CD14-positive monocyte (primary cell): ENCODE measurements around the gene OSBPL10. TPM values are rescaled to one million over a fixed set of nuclear protein-coding genes. Genes with fewer than 3 reads are reported as not detected.

Source experiments
- DNase-seq, 3 donors: peaks; one replicate each; pipeline ENCODE4 v3.0.0-alpha.2; 2011 to 2022
- H2AFZ ChIP-seq: 2 replicates; pipeline ENCODE4 v1.6.0; 2012; ENCODE audit warnings: mild to moderate bottlenecking, low read depth, low read length, inconsistent platforms; ENCODE audit not compliant: insufficient read depth, poor library complexity, severe bottlenecking
- H3K27ac ChIP-seq, 2 donors: 1 replicate in 1 of 2; 2 replicates in 1 of 2; pipeline ENCODE4 v1.5.1; 2012 to 2013; ENCODE audit warnings: low read length in 2 of 2, control low read depth in 1 of 2, inconsistent platforms in 1 of 2, low read depth in 1 of 2, mild to moderate bottlenecking in 1 of 2
- H3K27me3 ChIP-seq, 2 donors: one replicate each; pipeline versions ENCODE4 v1.6.0 to v1.6.1; 2011 to 2013; ENCODE audit warnings: low read length in 2 of 2; ENCODE audit not compliant: control insufficient read depth in 2 of 2, insufficient read depth in 2 of 2
- H3K36me3 ChIP-seq, 2 donors: replicated peaks in 1 of 2; 1 replicate in 1 of 2; 2 replicates in 1 of 2; pipeline versions ENCODE4 v1.5.1 to v1.6.1; 2012 to 2013; ENCODE audit warnings: low read length in 2 of 2, control low read depth in 1 of 2, inconsistent platforms in 1 of 2, mild to moderate bottlenecking in 1 of 2; ENCODE audit not compliant: insufficient read depth in 2 of 2, control insufficient read depth in 1 of 2
- H3K4me1 ChIP-seq, 2 donors: 1 replicate in 1 of 2; 2 replicates in 1 of 2; pipeline versions ENCODE4 v1.5.1 to v1.6.1; 2012 to 2013; ENCODE audit warnings: low read length in 2 of 2, control low read depth in 1 of 2, inconsistent platforms in 1 of 2, mild to moderate bottlenecking in 1 of 2, moderate library complexity in 1 of 2; ENCODE audit not compliant: insufficient read depth in 2 of 2, control insufficient read depth in 1 of 2
- H3K4me2 ChIP-seq: replicated peaks from 2 replicates; pipeline ENCODE3; 2012; ENCODE audit warnings: low read length, moderate library complexity, mild to moderate bottlenecking; ENCODE audit not compliant: poor library complexity, severe bottlenecking; ENCODE audit errors: extremely low read depth
- H3K4me3 ChIP-seq, 3 experiments: fragments of 200-600 bp in 1 of 3; sonication (generic) in 1 of 3; replicated peaks in 1 of 3; 1 replicate in 2 of 3; 2 replicates in 1 of 3; pipeline ENCODE4 v1.5.1; 2011 to 2013; ENCODE audit warnings: low read length in 3 of 3, mild to moderate bottlenecking in 3 of 3, control low read depth in 2 of 3, low read depth in 2 of 3, inconsistent platforms in 1 of 3, moderate library complexity in 1 of 3
- H3K79me2 ChIP-seq: 2 replicates; pipeline ENCODE4 v1.6.0; 2012; ENCODE audit warnings: mild to moderate bottlenecking, control low read depth, inconsistent platforms, low read length, moderate library complexity; ENCODE audit not compliant: insufficient read depth
- H3K9ac ChIP-seq: 2 replicates; pipeline ENCODE4 v1.6.0; 2017; ENCODE audit warnings: low read length, mild to moderate bottlenecking; ENCODE audit not compliant: insufficient read depth, poor library complexity, severe bottlenecking
- H3K9me3 ChIP-seq, 2 donors: replicated peaks in 1 of 2; 1 replicate in 1 of 2; 2 replicates in 1 of 2; pipeline versions ENCODE4 v1.5.1 to v1.6.1; 2012 to 2013; ENCODE audit warnings: low read length in 2 of 2, control low read depth in 1 of 2; ENCODE audit not compliant: control insufficient read depth in 1 of 2, insufficient read depth in 1 of 2
- H4K20me1 ChIP-seq: 2 replicates; pipeline ENCODE4 v1.6.0; 2012; ENCODE audit warnings: mild to moderate bottlenecking, low read length, control low read depth, moderate library complexity; ENCODE audit not compliant: insufficient read depth
- H3K27ac Mint-ChIP-seq, 7 donors: one replicate each; pipeline ENCODE4 v1.8.0; 2020; ENCODE audit warnings: mild to moderate bottlenecking in 7 of 7, mixed read lengths in 7 of 7, moderate library complexity in 6 of 7, inconsistent platforms in 2 of 7
- H3K27me3 Mint-ChIP-seq, 3 donors: one replicate each; pipeline ENCODE4 v1.8.0; 2021 to 2022; ENCODE audit warnings: low read depth in 3 of 3, mild to moderate bottlenecking in 3 of 3, mixed read lengths in 3 of 3, moderate library complexity in 3 of 3, inconsistent platforms in 1 of 3
- H3K36me3 Mint-ChIP-seq, 2 donors: one replicate each; pipeline ENCODE4 v1.8.0; 2020; ENCODE audit warnings: mixed read lengths in 2 of 2, inconsistent platforms in 1 of 2, mild to moderate bottlenecking in 1 of 2
- H3K4me1 Mint-ChIP-seq: one replicate; pipeline ENCODE4 v1.8.0; 2020; ENCODE audit warnings: mild to moderate bottlenecking, mixed read lengths
- H3K4me3 Mint-ChIP-seq, 2 donors: one replicate each; pipeline ENCODE4 v1.8.0; 2020; ENCODE audit warnings: mild to moderate bottlenecking in 2 of 2, mixed read lengths in 2 of 2, moderate library complexity in 1 of 2
- H3K9me3 Mint-ChIP-seq, 7 donors: one replicate each; pipeline ENCODE4 v1.8.0; 2020 to 2022; ENCODE audit warnings: mixed read lengths in 7 of 7, mild to moderate bottlenecking in 6 of 7, moderate library complexity in 6 of 7, inconsistent platforms in 2 of 7
- WGBS: methylation state at CpG from one replicate; pipeline ENCODE4 v1.1.5; 2013; ENCODE audit warnings: missing lambda C conversion rate; ENCODE audit not compliant: insufficient coverage; 5-methylcytosine and 5-hydroxymethylcytosine counted together
- intact Hi-C, 2 donors: fragments of 100-400 bp; cut with micrococcal nuclease; formaldehyde crosslinking; loops; one replicate each; pipeline versions ENCODE4 v1.15.0 to v1.15.1; 2023
- polyA plus RNA-seq, 3 donors: library from polyadenylated mRNA; depleted of rRNA in 1 of 3; unstranded in 2 of 3; stranded (reverse) in 1 of 3; fragments of 300-500 nt in 2 of 3; fragments of >200 nt in 1 of 3; fragmentation: Illumina TruSeq in 2 of 3; gene quantifications; 1 replicate in 2 of 3; 2 replicates in 1 of 3; pipeline ENCODE4 v1.2.3, GENCODE V29; 2012 to 2021
- TF ChIP-seq, protein P1 (sequence below): fragments of 200-600 bp; IDR thresholded peaks from one replicate; pipeline ENCODE4 v1.8.0; 2022; ENCODE audit warnings: antibody characterized with exemption, mild to moderate bottlenecking

Gene OSBPL10
- polyA plus RNA-seq, 3 donors, result 0.03 TPM; not detected in 2

DNA sequence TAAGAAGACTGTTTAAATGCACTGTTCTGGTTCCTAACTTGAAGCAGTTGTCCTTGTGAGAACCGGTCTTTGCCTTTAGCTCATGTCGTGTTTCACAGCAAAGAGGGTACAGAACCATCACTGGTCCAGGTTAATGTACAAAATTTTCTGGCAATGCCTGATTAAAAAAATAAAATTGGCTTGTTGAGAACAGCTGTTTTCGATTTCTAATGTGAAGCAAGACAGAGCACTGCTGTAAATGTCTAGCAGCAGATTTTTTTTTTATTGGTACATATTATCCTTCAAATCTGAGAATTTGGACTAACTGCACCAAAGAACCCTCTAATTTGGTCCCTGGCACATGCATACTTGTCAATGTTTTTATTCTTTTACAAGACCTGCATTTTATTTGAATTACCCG is 345.0 kb downstream of the OSBPL10 start:
- H4K20me1 ChIP-seq, result no peaks in the 10 kb centered on the region
- no peak overlapping the region for H3K27ac ChIP-seq
- WGBS, result 88% methylated on average over 2 of the region's 4 CpGs
- H3K4me1 ChIP-seq, result no peaks in the 10 kb centered on the region
- no peak overlapping the region for H3K9ac ChIP-seq
- H2AFZ ChIP-seq, result no peak overlapping the region
- H3K4me3 ChIP-seq, result no peak overlapping the region
- Mint-ChIP-seq H3K27ac (no peak overlapping the region), H3K4me3 (no peak overlapping the region), H3K4me1 (no peaks in the 10 kb centered on the region), H3K9me3 (no peaks in the 10 kb centered on the region), H3K27me3 (no peaks in the 10 kb centered on the region), H3K36me3 (peaks cover 50 to 56% of the 10 kb centered on the region in 2 donors)
- H3K79me2 ChIP-seq, result no peaks in the 10 kb centered on the region
- intact Hi-C loops, result no loop called here
- TF ChIP-seq, protein P1, sequence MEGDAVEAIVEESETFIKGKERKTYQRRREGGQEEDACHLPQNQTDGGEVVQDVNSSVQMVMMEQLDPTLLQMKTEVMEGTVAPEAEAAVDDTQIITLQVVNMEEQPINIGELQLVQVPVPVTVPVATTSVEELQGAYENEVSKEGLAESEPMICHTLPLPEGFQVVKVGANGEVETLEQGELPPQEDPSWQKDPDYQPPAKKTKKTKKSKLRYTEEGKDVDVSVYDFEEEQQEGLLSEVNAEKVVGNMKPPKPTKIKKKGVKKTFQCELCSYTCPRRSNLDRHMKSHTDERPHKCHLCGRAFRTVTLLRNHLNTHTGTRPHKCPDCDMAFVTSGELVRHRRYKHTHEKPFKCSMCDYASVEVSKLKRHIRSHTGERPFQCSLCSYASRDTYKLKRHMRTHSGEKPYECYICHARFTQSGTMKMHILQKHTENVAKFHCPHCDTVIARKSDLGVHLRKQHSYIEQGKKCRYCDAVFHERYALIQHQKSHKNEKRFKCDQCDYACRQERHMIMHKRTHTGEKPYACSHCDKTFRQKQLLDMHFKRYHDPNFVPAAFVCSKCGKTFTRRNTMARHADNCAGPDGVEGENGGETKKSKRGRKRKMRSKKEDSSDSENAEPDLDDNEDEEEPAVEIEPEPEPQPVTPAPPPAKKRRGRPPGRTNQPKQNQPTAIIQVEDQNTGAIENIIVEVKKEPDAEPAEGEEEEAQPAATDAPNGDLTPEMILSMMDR, result no peak
- no peaks in the 10 kb centered on the region for H3K27me3 ChIP-seq
- peaks cover 38 to 68% of the 10 kb centered on the region in 2 donors for H3K36me3 ChIP-seq
- no peak for DNase-seq
- H3K4me2 ChIP-seq, result no peak overlapping the region
- no peaks in the 10 kb centered on the region for H3K9me3 ChIP-seq

DNA sequence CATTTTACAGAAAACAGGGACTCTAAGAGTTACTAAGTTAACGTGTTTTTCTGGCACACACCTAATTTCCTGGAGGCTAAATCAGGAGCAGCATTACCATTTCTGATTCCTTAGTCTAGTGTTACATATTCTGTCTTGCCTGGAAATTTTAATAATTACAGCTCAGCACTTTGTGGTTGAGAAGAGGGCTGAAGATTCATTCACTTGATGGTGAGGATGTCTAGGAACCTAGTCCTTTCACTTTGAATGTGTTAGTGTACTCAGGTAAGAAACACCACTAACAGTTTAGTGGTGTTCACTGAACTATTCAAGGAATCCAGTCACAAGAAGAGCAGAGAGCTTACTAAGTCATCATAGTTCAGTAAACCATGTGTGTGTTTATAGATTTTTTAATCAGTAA is 345.5 kb downstream of the OSBPL10 start:
- no peaks in the 10 kb centered on the region for H3K9me3 ChIP-seq
- H2AFZ ChIP-seq, result no peak overlapping the region
- TF ChIP-seq, protein P1, result no peak
- H3K4me2 ChIP-seq, result no peak overlapping the region
- WGBS, result no CpG with 5 or more reads among the region's 1 CpG
- H4K20me1 ChIP-seq, result no peaks in the 10 kb centered on the region
- Mint-ChIP-seq H3K9me3 (no peaks in the 10 kb centered on the region), H3K36me3 (peaks cover 55 to 61% of the 10 kb centered on the region in 2 donors), H3K27me3 (no peaks in the 10 kb centered on the region), H3K4me1 (no peaks in the 10 kb centered on the region), H3K27ac (no peak overlapping the region), H3K4me3 (no peak overlapping the region)
- peak overlapping the region in 1 of 2 donors; percentile 20 for H3K27ac ChIP-seq
- H3K4me3 ChIP-seq, result no peak overlapping the region
- H3K79me2 ChIP-seq, result no peaks in the 10 kb centered on the region
- no peak overlapping the region for H3K9ac ChIP-seq
- DNase-seq, result no peak
- no peaks in the 10 kb centered on the region for H3K27me3 ChIP-seq
- intact Hi-C loops, result no loop called here
- H3K4me1 ChIP-seq, result no peaks in the 10 kb centered on the region
- peaks cover 42 to 73% of the 10 kb centered on the region in 2 donors for H3K36me3 ChIP-seq
